HFF-Myc (cell line): ENCODE measurements around the gene NPTN.

ENCODE experiments used
- DNase-seq: peaks from one replicate; pipeline ENCODE4 v3.0.0-alpha.2; 2011; ENCODE audit warnings: low read depth; ENCODE audit errors: extremely low read depth
- H3K4me3 ChIP-seq: replicated peaks from 2 replicates; pipeline ENCODE4 v1.5.1; 2011; ENCODE audit warnings: low read depth, mild to moderate bottlenecking, control low read depth, low read length
- TF ChIP-seq, protein P1 (sequence below): IDR thresholded peaks from 2 replicates; pipeline ENCODE4 v1.5.1; 2012; ENCODE audit warnings: mild to moderate bottlenecking, low read depth, low read length, control low read depth; ENCODE audit errors: missing control alignments

The NPTN gene

DNA sequence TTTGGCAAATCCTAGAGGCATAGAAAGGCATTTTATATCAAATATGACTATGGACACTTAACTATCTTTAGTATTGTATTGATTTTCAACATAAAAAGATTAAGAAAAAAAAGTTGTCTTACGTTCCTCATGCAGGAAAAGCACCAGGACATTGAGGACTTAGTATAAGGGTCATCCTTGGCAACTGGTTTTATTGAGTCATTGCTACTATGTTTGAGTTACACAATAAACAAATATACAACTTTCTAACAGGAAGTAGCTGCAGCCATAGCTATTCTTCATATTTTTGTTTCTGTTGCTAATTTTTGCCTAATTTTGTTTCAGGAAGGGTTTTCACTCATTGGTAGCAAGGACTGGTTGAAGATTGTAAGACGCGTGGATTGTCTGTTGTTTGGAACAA, 93.0 kb downstream of the NPTN start:
- TF ChIP-seq, protein P1, sequence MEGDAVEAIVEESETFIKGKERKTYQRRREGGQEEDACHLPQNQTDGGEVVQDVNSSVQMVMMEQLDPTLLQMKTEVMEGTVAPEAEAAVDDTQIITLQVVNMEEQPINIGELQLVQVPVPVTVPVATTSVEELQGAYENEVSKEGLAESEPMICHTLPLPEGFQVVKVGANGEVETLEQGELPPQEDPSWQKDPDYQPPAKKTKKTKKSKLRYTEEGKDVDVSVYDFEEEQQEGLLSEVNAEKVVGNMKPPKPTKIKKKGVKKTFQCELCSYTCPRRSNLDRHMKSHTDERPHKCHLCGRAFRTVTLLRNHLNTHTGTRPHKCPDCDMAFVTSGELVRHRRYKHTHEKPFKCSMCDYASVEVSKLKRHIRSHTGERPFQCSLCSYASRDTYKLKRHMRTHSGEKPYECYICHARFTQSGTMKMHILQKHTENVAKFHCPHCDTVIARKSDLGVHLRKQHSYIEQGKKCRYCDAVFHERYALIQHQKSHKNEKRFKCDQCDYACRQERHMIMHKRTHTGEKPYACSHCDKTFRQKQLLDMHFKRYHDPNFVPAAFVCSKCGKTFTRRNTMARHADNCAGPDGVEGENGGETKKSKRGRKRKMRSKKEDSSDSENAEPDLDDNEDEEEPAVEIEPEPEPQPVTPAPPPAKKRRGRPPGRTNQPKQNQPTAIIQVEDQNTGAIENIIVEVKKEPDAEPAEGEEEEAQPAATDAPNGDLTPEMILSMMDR, result no peak
- no peak for DNase-seq
- H3K4me3 ChIP-seq, result no peak overlapping the region

DNA sequence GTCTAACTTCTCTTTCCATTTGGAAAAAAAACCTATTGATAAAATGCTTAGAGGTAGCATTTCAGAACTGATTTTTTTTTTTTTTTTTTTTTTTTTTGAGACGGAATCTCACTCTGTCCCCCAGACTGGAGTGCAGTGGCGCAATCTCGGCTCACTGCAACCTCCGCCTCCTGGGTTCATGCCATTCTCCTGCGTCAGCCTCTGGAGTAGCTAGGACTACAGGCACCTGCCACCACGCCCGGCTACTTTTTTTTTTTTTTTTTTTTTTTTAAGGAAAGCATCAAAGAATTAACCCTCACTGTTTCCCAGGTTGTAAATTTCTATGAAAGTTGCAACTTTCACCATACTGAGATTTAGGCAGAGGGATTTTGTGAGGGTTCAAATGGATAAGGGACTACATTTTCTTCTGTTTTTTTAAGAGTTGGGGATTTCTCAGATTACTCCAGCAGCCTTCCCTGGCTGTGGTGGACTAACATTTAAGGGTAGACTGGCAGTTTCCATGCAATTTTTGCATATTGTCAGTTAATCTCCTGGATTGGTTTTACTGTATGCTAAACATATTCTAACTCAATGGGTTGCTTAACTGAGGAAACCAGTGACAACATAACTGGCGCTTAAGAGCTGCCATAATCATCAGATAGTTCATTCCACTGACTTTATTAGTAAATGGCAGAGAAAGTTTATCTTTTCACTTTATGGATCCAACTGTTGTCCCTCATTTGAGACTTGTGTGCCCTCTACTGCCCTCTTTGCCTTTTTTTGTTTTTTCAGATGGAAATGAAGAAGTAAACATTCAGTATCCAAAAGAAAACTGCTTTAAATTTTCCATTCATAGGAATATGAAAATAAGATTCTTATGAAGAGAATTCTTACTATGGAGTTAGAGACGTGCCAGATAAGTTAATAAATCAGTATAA, 93.7 kb downstream of the NPTN start:
- no peak overlapping the region for H3K4me3 ChIP-seq
- DNase-seq, result no peak
- TF ChIP-seq, protein P1, result no peak

DNA sequence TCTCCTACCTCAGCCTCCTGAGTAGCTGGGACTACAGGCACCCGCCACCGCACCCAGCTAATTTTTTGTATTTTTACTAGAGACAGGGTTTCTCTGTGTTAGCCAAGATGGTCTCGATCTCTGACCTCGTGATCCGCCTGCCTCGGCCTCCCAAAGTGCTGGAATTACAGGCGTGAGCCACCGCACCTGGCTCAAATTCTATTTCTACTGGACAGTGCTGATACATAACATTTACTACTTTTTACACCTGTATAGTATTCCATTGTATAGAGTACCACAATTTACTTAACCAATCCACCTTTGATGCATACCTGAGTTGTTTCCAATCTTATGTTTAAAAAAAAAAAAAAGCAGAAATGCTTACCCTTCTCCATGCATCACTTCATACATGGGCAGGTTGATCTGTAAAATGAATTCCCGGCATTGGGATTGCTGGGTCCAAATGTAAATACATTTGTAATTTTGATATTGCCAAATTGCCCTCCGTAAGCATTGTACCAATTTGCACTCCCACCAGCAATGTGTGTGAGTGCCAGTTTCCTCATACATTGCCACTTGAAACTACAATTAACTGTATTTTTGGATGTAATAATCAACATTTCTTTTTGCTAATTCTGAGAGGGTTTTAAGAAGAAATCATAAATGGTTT, 94.5 kb downstream of the NPTN start:
- H3K4me3 ChIP-seq, result no peak overlapping the region
- TF ChIP-seq, protein P1, result no peak
- no peak for DNase-seq

- DNase-seq, result no peak
- TF ChIP-seq, protein P1, result no peak
Measured at GRCh38 chr15:73538123-73538522, 95.1 kb downstream of the NPTN start.

GRCh38 chr15:73530649-73531048, 102.5 kb downstream of the NPTN start:
- DNase-seq, result no peak
- TF ChIP-seq, protein P1, result no peak
- no peak overlapping the region for H3K4me3 ChIP-seq

More at GRCh38 chr15:73538123-73538522, 95.1 kb downstream of the NPTN start:
- H3K4me3 ChIP-seq, result no peak overlapping the region

- TF ChIP-seq, protein P1, result no peak
- DNase-seq, result no peak
- no peak overlapping the region for H3K4me3 ChIP-seq
Measured at GRCh38 chr15:73527598-73527997, 105.6 kb downstream of the NPTN start.
